ENCODE results near the gene HPGDS.

DNA sequence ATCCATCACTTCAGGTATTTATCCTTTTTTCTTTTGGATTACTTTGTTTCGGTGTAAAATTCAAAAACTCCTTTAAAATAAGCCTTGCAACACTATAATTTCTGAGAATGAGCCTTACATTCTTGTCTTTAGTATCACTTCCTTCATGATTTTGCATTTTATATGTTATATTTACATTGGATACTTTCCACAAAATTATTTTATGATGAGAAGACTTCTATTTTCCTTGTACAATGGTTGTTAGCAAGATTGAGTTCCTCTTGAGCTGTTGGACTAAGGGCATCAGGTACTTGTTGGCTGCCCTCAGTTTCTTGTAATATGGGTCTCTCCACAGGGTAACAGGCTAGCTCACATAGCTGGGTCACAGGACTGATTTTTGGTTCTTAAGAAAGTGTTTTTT lies 22.7 kb upstream of the HPGDS start:
- TF ChIP-seq, protein P1, sequence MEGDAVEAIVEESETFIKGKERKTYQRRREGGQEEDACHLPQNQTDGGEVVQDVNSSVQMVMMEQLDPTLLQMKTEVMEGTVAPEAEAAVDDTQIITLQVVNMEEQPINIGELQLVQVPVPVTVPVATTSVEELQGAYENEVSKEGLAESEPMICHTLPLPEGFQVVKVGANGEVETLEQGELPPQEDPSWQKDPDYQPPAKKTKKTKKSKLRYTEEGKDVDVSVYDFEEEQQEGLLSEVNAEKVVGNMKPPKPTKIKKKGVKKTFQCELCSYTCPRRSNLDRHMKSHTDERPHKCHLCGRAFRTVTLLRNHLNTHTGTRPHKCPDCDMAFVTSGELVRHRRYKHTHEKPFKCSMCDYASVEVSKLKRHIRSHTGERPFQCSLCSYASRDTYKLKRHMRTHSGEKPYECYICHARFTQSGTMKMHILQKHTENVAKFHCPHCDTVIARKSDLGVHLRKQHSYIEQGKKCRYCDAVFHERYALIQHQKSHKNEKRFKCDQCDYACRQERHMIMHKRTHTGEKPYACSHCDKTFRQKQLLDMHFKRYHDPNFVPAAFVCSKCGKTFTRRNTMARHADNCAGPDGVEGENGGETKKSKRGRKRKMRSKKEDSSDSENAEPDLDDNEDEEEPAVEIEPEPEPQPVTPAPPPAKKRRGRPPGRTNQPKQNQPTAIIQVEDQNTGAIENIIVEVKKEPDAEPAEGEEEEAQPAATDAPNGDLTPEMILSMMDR (IDR thresholded peaks at IDR 0.05) = no peak
- no peak for TF ChIP-seq POLR2A (IDR thresholded peaks at IDR 0.05)

All from heart left ventricle (tissue), 13 donors.